Fibroblast of mammary gland (primary cell): ENCODE data around the gene TTC19.

Source experiments
- DNase-seq: peaks from one replicate; pipeline ENCODE4 v3.0.0-alpha.2; 2010; ENCODE audit warnings: low read depth
- H3K4me3 ChIP-seq: 2 replicates; pipeline ENCODE4 v1.5.1; 2011; ENCODE audit warnings: low read depth, mild to moderate bottlenecking, low read length, moderate library complexity; ENCODE audit not compliant: control insufficient read depth
- CTCF ChIP-seq: conservative IDR thresholded peaks from 2 replicates; pipeline ENCODE4 v1.5.1; 2011; ENCODE audit warnings: low read depth, low read length, inconsistent platforms; ENCODE audit not compliant: control insufficient read depth, insufficient read depth

Gene TTC19

DNA sequence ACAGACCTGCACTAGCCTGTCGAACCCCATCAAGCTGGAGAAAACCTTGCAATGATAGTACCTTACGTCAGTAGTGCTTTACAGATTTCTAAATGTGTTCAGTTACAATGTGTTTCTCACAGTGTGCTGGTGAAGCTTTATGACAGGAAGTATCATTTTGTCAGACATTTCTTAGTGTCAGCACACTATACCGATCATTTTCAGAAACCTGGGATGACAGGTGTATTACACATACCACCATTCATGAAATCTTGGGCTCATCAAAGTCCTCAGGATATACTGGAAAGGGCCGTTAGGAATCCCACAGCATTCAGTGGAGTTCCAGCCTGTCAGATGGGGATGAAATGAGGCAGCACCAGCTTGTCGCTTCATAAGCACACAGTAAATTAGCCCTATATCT is 27.3 kb downstream of the TTC19 start:
- no peak for DNase-seq
- no peak for TF ChIP-seq CTCF
- H3K4me3 ChIP-seq: no peak overlapping the region

DNA sequence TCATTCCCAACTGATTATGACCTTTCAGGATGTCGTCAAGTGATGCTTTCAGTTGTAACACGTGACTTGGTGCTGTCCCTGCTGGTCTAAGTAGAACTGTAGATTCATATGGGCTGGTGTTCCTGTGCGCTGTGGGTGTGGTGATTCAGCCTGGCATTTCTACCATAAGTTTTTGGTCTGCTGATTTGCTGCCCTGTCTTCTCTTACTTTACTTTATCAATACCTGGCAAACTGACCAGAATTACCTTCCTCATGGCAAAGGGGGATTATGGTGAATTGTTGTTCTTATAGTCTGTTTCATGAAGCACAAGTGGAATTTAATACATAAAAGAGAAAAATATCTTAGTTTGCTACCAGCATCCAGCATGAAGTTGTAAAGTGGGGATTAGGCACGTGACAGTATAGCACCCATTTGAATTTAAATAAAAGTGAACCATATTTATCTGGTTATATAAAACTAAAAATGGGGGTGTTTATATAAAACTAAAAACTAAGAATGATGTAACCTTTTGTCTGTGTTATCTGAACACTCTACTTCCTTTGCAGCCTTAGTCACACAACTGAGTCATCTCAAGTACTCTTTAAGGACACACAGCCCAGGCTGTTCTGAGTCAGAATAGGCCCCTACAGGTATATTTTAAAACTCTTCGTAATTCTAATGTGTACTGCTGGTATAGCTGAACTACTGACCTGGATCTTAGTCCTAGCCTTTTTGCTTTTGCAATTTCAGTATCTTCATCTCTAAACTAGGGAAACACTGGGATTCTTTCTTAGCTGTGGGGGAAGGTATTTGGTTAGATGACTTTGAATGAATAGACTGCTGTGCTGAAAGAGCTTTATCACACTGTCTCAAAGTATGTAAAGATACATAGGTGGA is 28.3 kb downstream of the TTC19 start:
- DNase-seq: peak; percentile 94
- H3K4me3 ChIP-seq: no peak overlapping the region

GRCh38 chr17:16033729-16034349 is 34.2 kb downstream of the TTC19 start:
- H3K4me3 ChIP-seq: no peak overlapping the region
- TF ChIP-seq CTCF: no peak
- DNase-seq: no peak

More for the DNA sequence above, 28.3 kb downstream of the TTC19 start:
- TF ChIP-seq CTCF: no peak

DNA sequence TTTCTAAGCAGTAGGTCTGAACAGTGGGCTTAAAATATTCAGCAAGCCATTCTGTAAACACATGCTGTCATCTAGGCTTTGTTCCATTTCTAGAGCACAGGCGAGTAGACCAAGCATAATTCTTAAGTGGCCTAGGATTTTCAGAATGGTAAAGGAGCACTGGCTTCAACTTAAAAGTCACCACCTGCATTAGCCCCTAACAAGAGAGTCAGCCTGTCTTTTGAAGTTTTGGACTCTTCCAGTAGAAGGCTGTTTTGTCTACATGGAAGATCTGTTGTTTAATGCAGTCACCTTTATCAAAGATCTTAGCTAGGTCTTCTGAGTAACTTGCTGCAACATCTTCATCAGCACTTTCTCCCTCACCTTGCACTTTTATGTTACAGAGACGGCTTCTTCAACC is 36.6 kb downstream of the TTC19 start:
- H3K4me3 ChIP-seq: no peak overlapping the region
- no peak for TF ChIP-seq CTCF
- DNase-seq: no peak

DNA sequence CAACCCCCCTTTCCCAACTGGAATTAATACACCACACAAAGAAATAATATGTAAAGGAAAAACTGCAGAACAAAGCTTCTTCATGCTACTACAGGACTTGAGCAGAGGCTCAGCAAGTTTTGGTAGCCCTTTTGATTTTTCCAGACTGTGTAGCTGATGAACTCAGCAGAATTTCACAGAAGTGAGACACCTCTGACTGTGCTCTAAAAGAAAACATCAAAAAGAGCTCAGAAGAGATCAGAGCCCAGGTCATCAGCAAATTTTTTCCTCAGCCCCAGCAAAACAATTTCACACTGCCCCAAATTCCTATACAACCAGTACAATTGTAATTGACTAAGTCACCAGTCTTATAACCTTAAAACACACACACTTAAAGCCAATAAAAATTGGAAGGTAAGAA is 38.0 kb downstream of the TTC19 start:
- no peak overlapping the region for H3K4me3 ChIP-seq
- no peak for TF ChIP-seq CTCF
- DNase-seq: peak; percentile 23

DNA sequence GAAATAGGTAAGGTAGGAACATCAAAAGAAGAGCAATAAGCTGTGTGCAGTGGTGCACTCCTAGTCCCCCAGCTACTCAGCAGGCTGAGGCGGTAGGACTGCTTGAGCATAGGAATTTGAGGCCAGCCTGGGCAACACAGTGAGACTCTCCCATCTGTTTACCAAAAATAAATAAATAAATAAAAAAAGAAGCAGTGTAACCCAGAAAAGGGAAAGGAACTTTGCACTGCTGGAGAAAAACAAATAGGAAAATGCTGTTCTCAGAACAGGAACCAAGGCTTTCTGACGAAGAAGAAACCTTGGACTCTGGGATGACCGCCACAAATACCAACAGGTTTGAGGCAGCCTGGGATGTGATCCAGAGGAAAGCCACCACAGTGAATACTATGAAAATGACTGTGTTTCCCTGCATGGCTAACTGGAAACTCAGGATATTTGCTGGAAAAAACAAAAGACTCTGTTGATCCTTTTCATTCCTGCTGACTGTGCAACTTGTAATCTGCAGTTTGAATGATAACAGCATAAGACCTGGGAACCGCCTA is 41.2 kb downstream of the TTC19 start:
- no peak for TF ChIP-seq CTCF
- H3K4me3 ChIP-seq: no peak overlapping the region
- peak; percentile 81 for DNase-seq
